NOMO-1 treated with DMSO at 0.1 percent for 48 hours (cell line): Measurements from ENCODE around the gene TMEM86B.
"Not testable (repeated sequence)": the region's sequence is repeated elsewhere in the genome, so short reads cannot be mapped to it uniquely, and the experiment has no call there.

Source experiments
- DNase-seq: peaks from one replicate; lab custom pipeline; 2025; ENCODE audit not compliant: unreplicated experiment; lab: John Stamatoyannopoulos, UW

TMEM86B gene

DNA sequence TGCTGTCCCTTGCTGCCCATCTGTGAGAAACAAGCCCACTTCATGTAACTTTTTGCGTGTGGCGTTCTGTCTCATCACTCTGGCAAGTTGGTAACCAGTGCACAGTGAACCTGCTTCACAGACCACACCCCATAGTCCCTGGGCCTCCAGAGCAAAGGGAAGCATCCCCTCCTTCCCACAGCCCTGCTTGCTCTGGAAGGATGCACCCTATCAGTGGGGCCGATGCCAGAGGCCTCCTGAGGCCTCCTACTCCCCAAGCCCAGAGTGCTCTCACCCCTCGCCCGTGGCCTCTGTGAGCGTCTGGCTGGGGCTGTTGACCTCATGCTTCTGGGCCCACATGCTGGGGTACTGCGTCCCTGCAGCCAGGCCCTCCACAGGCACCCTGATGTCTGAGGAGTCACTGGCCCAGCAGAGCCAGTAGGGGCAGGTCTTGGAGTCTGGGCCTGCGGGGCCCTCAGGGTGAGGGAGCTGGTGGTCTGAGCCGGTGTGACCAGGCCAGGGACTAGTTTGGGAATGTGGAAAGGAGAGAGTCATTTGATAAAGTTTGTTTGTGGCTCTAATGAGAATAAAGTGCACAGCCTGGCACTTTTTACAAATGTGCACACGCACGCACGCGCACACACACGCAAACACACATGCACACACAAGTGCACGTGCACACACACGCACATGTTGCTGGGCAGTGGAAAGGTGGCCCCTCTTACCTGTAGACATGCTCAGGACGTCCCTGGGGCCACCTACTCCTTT is 5.1 kb downstream of the TMEM86B start:
- no peak for DNase-seq

DNA sequence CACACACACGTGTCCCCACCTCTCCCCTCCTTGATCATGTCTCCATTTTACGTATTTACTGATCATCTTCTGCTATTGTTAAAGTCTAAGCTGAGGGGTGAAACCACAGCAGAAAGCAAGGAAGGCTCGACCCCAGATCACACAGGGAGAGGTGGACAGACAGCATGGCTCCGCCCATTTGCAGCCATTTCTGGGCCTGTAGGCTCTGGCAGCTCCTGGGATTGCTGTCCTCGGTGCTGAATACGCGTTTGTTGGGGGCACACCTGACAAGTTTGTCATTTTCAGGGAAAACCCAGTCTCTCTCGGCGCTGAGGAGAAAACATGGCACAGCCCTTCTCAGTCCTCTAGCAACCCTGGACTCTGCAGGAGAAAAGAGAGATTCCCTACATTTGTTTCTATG is 8.0 kb downstream of the TMEM86B start:
- no peak for DNase-seq

GRCh38 chr19:55216461-55217198 is 11.9 kb downstream of the TMEM86B start:
- DNase-seq, result peak; percentile 97

GRCh38 chr19:55213547-55213946 is 15.0 kb downstream of the TMEM86B start:
- no peak for DNase-seq

- peak; percentile 77 for DNase-seq
Measured at GRCh38 chr19:55212447-55212846, 16.1 kb downstream of the TMEM86B start.

DNA sequence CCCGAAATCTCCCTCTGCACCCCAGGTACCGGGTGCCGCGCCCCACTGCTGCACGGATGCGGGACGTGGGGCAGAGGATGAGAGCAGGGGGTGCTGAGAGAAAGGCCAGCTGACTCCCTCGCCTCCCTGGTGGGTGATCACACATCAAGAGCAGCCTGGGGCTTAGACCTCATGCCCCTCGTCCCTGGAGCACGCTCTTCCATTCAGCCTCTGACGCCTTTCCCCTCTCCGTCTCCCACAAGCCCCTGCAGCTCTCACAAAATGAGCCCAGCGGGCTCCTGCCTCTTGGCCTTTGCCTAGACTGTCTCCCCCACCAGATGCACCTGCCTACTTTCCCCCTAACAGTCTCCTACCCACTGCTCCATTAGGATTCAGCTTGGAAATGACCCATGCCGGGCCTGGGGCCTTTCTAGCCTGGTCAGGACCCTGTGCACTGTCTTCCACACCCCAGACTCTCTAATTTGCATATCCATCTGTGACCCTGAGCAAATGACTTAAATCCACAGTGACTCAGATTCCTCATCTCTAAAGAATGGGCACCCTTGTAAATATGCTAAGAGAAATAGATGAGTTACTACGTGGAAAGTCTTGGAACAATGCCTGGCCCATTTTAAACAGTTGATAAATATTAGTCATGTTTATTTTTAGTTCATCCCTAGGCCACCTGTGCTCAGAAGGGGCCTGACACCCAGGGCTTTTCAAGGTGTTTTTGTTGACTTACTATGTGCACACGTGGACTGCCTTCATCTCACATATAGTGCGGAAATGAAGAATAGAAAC is 18.7 kb downstream of the TMEM86B start:
- no peak for DNase-seq

- peak; percentile 54 for DNase-seq
Measured at GRCh38 chr19:55208880-55209692, 19.5 kb downstream of the TMEM86B start, which contains the start of gene PTPRH. Gene PTPRH, minus strand, starts transcription at chr19:55209501. Its CDS starts 68 bp downstream, at chr19:55209433.

DNA sequence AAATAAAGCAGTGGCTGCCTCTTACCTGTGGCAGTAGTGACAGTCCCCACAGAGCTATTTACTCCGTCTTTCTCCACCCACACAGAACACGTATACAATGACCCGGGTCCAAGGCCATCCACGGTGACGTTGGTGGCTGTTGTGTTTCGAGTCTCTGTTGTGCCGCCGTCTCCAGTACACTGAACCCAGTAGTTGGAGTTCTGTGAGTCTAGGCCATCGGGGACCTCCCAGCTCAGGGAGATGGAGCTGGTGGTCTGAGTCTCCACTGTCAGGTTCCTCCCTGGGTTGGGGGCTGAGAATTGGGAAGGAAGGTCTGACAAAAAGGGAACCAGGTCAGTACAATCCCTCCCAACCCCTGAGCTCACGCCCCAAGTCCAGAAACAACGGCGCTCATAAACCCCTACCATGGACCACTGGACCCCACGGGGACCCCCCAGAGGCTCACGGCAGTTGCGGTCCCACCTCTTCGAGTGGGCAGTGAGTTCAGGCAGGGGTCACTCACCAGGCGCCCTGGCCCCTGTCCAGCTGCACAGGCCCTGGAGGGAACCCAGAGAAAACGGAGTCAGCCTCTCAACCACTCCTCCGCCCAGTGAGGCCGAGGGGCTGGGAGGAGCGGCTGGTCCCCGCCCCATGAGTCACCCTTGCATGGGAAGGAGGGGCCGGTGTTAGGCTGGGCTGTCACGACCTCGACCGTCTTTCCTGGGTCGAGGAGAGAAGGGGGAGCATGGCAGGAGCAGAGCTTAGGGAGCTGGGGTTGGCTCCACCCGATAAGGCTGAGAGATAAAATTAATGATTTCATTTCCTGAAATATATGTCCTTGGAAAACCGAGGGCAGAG is 21.7 kb downstream of the TMEM86B start:
- DNase-seq, result peak; percentile 76

DNA sequence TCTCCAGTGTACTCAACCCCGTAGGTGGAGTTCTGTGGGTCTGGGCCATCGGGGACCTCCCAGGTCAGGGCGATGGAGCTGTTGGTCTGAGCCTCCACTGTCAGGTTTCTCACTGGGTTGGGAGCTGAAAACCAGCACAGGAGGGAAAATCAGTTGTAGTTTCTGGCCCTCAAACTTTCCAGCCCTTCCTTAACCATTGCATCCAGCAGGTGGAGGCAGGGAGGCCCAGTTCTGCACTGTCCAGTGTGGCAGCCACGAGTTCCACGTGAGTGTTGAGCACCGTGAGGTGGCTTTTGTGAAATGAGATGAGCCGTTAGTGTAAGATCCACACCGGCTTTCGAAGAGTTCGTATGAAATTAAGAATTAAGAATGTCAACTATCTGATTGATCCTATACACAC is 26.4 kb downstream of the TMEM86B start:
- not testable (repeated sequence) for DNase-seq

DNA sequence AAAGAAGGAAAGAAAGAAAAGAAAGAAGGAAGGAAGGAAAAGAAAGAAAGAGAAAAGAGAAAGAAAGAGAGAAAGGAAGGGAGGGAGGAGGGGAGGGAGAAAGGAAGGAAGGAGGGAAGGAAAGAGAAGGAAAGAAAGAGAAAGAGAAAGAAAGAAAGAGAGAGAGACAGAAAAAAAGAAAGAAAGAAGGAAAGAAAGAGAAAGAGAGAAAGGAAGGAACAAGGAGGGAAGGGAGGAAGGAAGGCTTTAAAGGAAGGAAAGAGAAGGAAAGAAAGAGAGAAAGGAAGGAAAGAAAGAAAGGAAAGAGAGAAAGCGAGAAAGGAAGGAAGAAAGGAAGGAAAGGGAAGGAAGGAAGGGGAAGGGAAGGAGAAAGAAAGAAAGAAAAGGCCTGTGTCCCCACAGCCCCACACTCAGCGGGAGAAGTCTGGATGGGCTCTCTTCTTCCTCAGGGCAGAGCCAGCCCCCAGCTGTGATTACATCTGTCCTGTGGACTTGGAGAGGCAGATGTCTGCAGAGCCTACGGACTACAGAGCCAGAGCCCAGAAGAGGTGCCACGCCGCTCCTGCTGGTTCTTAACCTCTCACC is 28.9 kb downstream of the TMEM86B start:
- no peak for DNase-seq

DNA sequence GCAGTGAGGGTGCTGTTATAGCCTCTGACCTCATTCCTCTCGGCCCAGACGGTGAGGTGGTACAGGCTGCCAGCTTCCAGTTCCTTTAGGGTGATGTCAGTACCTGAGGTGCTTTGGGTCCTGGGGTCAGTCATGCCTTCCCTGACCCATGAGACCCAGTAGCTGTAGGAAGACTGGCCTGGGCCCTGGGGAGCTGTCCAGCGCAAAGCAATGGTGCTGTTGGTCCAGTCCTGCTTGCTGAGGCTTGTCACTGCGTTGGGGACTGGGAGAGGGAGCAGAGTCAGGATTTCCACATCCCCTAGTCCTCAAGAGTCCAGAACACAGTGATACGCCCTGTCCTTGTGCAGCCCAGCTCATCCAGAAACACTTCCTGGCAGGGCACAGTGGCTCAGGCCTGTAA is 29.9 kb downstream of the TMEM86B start:
- no peak for DNase-seq

GRCh38 chr19:55197528-55197927 is 31.0 kb downstream of the TMEM86B start:
- DNase-seq, result peak; percentile 8

DNA sequence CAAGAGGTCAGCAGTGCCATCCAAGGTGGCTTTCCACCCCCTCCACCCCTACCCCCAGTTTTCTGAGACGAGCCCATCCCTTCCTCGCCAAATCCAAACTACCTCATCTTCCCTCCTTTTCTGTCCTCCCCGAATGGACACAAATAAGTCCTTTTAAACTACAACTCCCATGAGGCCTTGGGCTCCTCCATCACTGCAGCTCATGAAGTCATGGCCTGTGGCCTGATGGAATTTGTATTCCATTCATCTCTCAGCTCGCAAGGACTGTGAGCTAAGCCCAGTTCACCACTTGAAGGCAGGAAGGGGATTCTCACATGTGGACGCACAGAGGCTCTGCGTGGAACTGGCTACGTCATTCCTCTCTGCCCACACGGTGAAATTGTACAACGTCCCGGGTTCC is 31.8 kb downstream of the TMEM86B start:
- DNase-seq, result no peak

DNA sequence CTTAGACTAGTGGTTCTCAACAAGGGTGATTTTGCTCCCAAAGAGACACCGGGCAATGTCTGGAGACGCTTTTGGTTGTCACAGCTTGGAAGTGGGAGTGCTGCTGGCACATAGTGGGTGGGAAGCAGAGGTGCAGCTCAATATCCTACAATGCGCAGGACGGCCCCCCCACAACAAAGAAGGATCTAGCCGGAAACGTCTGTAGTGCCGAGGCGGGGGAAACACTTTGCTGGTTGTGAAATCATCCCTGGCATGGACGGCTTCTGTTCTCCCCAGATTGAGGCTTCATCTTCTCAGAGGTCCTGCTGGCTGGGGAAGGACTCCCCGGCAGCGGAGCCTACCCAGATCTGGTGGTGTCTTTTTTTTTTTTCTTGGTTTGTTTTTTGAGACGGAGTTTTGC is 35.1 kb downstream of the TMEM86B start:
- DNase-seq, result peak; percentile 9

GRCh38 chr19:55189403-55189835 is 39.1 kb downstream of the TMEM86B start:
- no peak for DNase-seq

DNA sequence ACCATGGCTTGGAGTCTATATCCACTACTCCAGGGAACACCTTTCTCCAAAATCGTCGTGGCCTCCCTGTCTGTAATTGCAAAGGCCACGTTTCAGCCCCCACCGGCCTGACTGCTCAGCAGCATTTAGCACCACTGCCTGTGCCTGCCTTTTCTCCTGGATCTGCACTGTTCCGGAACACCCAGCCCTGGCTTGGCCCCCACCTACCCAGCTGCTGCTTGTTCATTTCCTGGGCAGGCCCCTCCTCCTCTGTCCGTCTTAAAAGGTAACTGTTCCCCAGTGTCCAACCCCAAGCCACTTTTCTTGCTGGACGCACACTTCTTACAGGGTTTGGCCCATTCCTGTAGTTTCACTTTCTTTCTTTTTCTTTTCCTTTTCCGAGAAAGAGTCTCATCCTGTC is 39.9 kb downstream of the TMEM86B start:
- no peak for DNase-seq

DNA sequence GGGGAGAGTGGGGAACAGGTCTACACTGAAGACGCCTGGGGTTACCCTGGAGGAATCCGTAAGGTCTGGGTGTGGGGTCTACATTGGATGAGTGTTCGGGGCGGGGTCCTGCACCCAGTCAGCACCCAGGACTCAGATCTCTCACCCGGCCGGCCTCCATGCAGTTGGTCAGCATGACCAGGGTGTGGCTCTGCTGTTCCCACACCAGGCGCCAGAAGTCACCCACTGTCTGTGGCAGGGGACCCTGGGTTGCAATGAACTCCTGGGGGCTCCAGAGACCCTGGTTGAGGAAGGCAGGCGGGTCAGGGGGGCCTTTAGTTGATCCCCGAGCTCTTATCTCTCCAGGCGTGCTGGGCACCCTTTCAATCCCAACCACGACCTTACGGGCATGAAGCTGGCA is 42.5 kb downstream of the TMEM86B start:
- no peak for DNase-seq

DNA sequence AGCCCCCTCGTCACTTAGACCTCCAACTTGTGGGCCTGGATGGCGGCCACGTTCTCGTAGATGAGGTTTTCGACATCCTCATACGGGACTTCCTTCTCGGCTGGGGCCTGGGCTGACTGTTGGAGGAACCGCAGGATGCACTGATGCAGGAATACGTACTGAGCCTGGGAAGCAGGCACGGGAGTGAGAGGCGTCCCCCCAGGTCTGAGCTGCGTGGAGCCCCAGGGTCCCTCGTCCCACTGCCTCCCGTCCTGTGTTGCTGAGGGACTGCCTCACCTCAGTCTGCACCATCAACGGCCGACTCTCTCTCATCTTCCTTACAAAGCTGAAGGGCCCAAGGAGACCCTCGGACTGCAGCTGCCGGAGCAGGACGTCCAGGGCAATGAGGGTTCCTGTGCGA is 46.8 kb downstream of the TMEM86B start:
- no peak for DNase-seq
